HUES64 (cell line): ENCODE measurements around the gene ITPR3.

Source experiments
- H3K27ac ChIP-seq: 2 replicates; pipeline ENCODE4 v1.7.0; 2013; ENCODE audit warnings: low read depth, low read length, inconsistent platforms
- H3K27me3 ChIP-seq: 2 replicates; pipeline ENCODE4 v1.6.1; 2013; ENCODE audit warnings: mild to moderate bottlenecking, low read length; ENCODE audit not compliant: insufficient read depth
- H3K36me3 ChIP-seq: 2 replicates; pipeline ENCODE4 v1.6.1; 2013; ENCODE audit warnings: mild to moderate bottlenecking, low read length; ENCODE audit not compliant: insufficient read depth
- H3K4me1 ChIP-seq: 2 replicates; pipeline ENCODE4 v1.6.1; 2013; ENCODE audit warnings: mild to moderate bottlenecking, low read length, moderate library complexity; ENCODE audit not compliant: insufficient read depth
- H3K4me3 ChIP-seq: 2 replicates; pipeline ENCODE4 v1.5.1; 2013; ENCODE audit warnings: mild to moderate bottlenecking, low read length, moderate library complexity
- H3K9ac ChIP-seq: 2 replicates; pipeline ENCODE4 v1.6.1; 2013; ENCODE audit warnings: mild to moderate bottlenecking, low read depth, low read length
- H3K9me3 ChIP-seq: 2 replicates; pipeline ENCODE4 v1.6.1; 2013; ENCODE audit warnings: low read depth, low read length; ENCODE audit not compliant: insufficient read depth
- WGBS: fragments of 150-250, 120-280 bp; methylation state at CpG from one replicate; pipeline ENCODE4 v1.1.7; 2013; ENCODE audit warnings: missing lambda C conversion rate; 5-methylcytosine and 5-hydroxymethylcytosine counted together

The ITPR3 gene

DNA sequence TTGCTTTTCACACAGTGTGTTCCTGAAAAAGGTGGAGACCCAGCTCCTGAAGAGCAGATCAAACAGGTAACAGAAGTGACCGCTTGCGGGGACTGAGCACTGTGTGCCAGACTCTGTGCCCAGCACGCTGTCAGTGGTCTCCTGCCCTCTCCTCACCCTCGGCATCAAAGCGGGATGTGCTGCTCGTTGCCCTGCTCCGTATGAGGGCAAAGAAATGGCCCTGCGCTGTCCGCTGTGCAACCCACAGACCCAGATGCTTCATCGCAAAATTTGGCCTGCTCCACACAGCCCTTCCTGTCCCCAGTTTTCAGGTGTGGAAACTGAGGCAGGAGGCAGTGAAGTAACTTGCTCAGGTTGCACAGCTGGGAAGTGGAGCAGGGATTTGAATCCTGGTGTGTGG, 76.7 kb downstream of the ITPR3 start:
- H3K27me3 ChIP-seq, result no peaks in the 10 kb centered on the region
- no peak overlapping the region for H3K4me3 ChIP-seq
- 96% methylated on average over 10 of the region's 10 CpGs for WGBS
- 0 out of 2 replicates have a peak, but pooled peaks cover 3% of the 10 kb centered on the region for H3K4me1 ChIP-seq
- H3K36me3 ChIP-seq, result peaks cover 81% of the 10 kb centered on the region
- H3K27ac ChIP-seq, result no peak overlapping the region
- no peak overlapping the region for H3K9ac ChIP-seq
- H3K9me3 ChIP-seq, result no peaks in the 10 kb centered on the region

DNA sequence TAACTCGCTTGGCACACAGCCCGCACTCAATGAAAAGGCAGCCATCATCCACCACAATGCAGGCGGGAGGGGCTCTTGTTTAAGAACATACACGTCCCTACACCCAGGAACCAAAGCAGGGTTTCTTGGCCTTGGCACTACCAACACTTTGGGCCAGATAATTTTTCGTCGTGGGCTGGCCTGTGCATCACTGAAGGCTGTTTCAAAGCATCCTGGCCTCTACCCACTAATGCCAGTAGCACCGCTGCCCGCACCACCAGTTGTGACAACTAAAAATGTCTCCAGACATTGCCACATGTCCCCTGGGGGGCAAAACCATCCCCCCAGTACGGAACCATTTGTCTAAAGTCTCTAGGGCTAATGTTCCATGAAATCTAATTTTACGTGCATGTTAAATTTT, 77.4 kb downstream of the ITPR3 start:
- 92% methylated on average over 9 of the region's 10 CpGs for WGBS
- H3K9me3 ChIP-seq, result no peaks in the 10 kb centered on the region
- 0 out of 2 replicates have a peak, but pooled peaks cover 3% of the 10 kb centered on the region for H3K4me1 ChIP-seq
- no peak overlapping the region for H3K27ac ChIP-seq
- H3K4me3 ChIP-seq, result no peak overlapping the region
- peaks cover 78% of the 10 kb centered on the region for H3K36me3 ChIP-seq
- no peaks in the 10 kb centered on the region for H3K27me3 ChIP-seq
- H3K9ac ChIP-seq, result no peak overlapping the region

DNA sequence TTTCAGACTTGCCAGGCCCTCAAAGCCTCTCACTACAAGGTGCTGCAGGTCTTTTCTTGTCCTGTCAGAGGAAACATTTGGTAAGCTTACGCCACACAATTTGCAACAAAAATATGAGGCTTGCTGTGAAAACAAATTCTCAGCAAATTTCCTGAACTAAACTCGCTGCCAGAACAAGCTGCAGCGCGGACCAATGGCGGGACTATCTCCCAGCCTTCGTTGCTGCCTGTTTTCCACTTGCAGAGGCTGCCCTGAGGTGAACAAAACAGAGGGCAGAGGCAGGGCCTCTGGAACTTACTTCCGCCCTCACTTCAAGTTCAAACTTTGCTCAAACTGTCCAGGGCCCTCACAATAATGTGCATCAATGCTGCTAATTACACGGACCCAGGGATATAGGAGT, 78.0 kb downstream of the ITPR3 start:
- no peak overlapping the region for H3K27ac ChIP-seq
- 92% methylated on average over 7 of the region's 8 CpGs for WGBS

DNA sequence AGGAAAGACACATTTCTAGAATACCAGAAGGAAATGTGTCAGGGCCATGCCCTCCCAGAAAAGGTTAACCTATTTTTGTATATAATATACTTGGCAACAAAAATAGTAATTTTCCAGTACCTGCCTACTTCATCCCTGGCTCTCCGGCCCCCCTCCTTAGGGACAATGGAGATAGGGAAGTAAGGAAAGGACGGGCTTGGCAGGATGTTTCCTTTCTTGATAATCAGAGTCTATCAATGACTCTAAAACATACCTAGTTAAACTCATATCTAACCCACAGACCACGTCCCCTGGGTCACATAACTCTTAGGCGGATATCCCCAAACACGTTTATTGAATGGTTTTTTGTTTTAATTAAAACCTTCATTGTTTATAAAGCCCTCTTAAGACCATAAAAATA, 78.6 kb downstream of the ITPR3 start:
- H3K4me1 ChIP-seq, result 0 out of 2 replicates have a peak, but pooled peaks cover 3% of the 10 kb centered on the region

More for the DNA sequence above, 78.0 kb downstream of the ITPR3 start:
- H3K9me3 ChIP-seq, result no peaks in the 10 kb centered on the region
- H3K4me1 ChIP-seq, result 0 out of 2 replicates have a peak, but pooled peaks cover 3% of the 10 kb centered on the region
- no peaks in the 10 kb centered on the region for H3K27me3 ChIP-seq
- H3K4me3 ChIP-seq, result no peak overlapping the region
- peaks cover 78% of the 10 kb centered on the region for H3K36me3 ChIP-seq
- no peak overlapping the region for H3K9ac ChIP-seq

DNA sequence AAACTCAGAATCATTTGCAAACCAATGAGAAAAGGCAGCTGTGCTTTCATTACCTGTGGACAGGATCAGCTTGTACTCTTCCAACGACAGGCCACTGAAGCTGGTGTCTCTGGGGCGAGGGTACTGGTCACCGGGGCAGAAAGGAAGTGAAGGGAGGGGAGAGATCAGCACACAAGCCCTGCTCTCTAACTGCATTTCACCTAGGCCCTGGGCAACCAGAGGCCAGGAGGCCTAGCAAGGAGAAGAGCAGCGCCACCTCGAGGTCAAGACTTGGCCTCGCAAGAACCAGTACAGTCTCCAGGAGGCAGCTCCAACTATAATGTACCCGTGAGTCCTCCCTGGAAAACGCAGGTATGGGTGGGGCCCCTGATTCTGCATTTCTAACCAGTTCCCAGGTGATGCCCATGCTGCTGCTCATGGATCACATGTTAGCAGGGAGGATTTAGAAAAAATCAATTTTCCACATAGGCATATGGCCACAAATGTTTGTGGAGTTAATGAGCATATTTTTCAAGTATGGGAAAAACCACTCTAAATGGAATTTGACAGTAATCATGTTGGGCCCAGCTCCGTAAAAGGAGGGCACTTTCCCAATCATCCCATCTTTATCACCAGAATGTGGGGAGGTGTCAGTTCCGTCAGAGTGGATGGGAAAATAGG, 79.4 kb downstream of the ITPR3 start:
- Histone ChIP-seq H3K4me1 (0 out of 2 replicates have a peak, but pooled peaks cover 3% of the 10 kb centered on the region), H3K27me3 (no peaks in the 10 kb centered on the region), H3K36me3 (peaks cover 70% of the 10 kb centered on the region), H3K4me3 (no peak overlapping the region), H3K9ac (no peak overlapping the region), H3K27ac (no peak overlapping the region), H3K9me3 (no peaks in the 10 kb centered on the region)
- 19% methylated on average over 8 of the region's 10 CpGs for WGBS

More for the DNA sequence above, 78.6 kb downstream of the ITPR3 start:
- no peak overlapping the region for H3K9ac ChIP-seq
- WGBS, result 96% methylated on average over 4 of the region's 5 CpGs
- H3K4me3 ChIP-seq, result no peak overlapping the region
- no peak overlapping the region for H3K27ac ChIP-seq
- no peaks in the 10 kb centered on the region for H3K9me3 ChIP-seq
- no peaks in the 10 kb centered on the region for H3K27me3 ChIP-seq
- peaks cover 78% of the 10 kb centered on the region for H3K36me3 ChIP-seq

GRCh38 chr6:33702345-33702977, 81.3 kb downstream of the ITPR3 start:
- Histone ChIP-seq H3K4me1 (0 out of 2 replicates have a peak, but pooled peaks cover 3% of the 10 kb centered on the region), H3K4me3 (no peak overlapping the region), H3K27me3 (no peaks in the 10 kb centered on the region), H3K36me3 (peaks cover 58% of the 10 kb centered on the region), H3K9ac (no peak overlapping the region), H3K9me3 (no peaks in the 10 kb centered on the region), H3K27ac (no peak overlapping the region)
- 100% methylated on average over 1 of the region's 1 CpG for WGBS

DNA sequence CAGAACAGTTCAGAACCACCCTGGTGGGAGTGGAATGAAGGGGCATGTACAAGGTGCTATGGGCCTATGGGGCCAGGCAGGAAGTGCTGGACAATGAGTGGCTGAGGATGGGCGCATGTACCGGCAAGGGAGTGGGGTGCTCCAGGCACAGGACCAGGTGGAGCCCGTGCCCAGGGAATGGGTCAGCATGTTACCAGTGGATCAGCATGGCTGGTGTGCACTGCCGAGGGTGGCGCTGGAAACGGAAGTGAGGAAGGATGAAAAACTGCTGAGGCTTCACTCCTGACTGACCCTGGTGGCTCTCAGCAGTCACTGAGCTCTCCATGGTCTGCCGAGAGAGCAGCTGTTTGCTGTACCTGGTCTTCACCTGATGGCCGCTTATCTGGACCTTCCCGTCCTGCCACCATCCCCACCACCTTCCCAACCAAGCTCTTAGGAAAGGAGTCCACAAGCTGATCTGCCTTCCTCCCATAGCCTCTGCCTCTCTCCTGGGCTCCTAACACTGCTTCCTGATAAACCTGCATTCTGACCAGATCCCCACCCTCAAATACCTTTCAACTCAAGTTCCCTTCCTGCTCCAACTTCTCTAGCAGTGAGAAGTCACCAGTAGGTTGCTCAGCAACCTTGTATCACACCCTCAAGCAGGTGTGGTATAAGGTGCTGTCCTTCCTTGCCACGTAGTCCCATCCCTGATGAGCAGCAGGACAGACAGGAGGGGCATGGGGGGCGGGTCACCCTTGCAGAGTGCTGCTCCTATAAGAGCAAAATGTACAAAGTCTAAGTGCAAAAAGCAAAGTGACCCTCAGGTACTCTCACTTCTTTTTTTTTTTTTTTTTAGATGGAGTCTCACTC, 83.3 kb downstream of the ITPR3 start:
- no peak overlapping the region for H3K9ac ChIP-seq
- peaks cover 58% of the 10 kb centered on the region for H3K36me3 ChIP-seq
- WGBS, result 92% methylated on average over 11 of the region's 11 CpGs
- H3K27me3 ChIP-seq, result no peaks in the 10 kb centered on the region
- 0 out of 2 replicates have a peak, but pooled peaks cover 3% of the 10 kb centered on the region for H3K4me1 ChIP-seq
- no peak overlapping the region for H3K4me3 ChIP-seq
- no peaks in the 10 kb centered on the region for H3K9me3 ChIP-seq
- H3K27ac ChIP-seq, result no peak overlapping the region

GRCh38 chr6:33705268-33705885, 84.3 kb downstream of the ITPR3 start:
- H3K36me3 ChIP-seq, result peaks cover 58% of the 10 kb centered on the region
- H3K9ac ChIP-seq, result no peak overlapping the region
- WGBS, result 90% methylated on average over 9 of the region's 9 CpGs
- no peaks in the 10 kb centered on the region for H3K27me3 ChIP-seq
- no peaks in the 10 kb centered on the region for H3K9me3 ChIP-seq
- H3K4me1 ChIP-seq, result no peaks in the 10 kb centered on the region
- no peak overlapping the region for H3K27ac ChIP-seq
- no peak overlapping the region for H3K4me3 ChIP-seq

- H3K27ac ChIP-seq, result no peak overlapping the region
Observed at GRCh38 chr6:33705955-33706725, 85.0 kb downstream of the ITPR3 start.

DNA sequence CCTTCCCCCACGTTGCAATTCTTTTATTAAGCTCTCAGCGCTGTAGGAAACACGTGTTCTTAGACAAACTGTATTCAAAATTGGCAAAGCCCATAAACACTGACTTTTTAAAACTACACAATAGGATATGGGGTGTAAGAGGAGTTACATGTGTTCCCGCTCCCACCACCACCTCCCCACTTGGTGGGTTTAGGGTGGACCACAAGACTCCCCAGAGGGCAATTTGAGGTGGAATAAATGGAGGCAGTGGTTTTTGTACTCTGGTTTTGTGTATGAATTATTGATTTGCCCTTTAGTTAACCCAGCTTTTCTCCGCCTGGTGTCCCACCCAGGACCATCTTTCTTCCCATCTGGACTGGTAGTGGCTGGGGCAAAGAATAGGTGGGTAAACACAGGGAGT, 86.6 kb downstream of the ITPR3 start:
- Histone ChIP-seq H3K27me3 (no peaks in the 10 kb centered on the region), H3K4me1 (peaks cover 7% of the 10 kb centered on the region; the same call in 1 of the 2 replicates), H3K9ac (no peak overlapping the region), H3K36me3 (peaks cover 54% of the 10 kb centered on the region), H3K4me3 (no peak overlapping the region), H3K27ac (no peak overlapping the region), H3K9me3 (no peaks in the 10 kb centered on the region)
- 94% methylated on average over 4 of the region's 5 CpGs for WGBS

More at GRCh38 chr6:33705955-33706725, 85.0 kb downstream of the ITPR3 start:
- WGBS, result 87% methylated on average over 16 of the region's 16 CpGs
- Histone ChIP-seq H3K4me3 (no peak overlapping the region), H3K9ac (no peak overlapping the region), H3K9me3 (no peaks in the 10 kb centered on the region), H3K36me3 (peaks cover 55% of the 10 kb centered on the region), H3K4me1 (peaks cover 7% of the 10 kb centered on the region; the same call in 1 of the 2 replicates), H3K27me3 (no peaks in the 10 kb centered on the region)
